HEK293 (cell line): Measurements from ENCODE around the gene NUMB.

Experiments used
- GLI4 ChIP-seq: fragments of 450-650 bp; formaldehyde crosslinking; IDR thresholded peaks from 2 replicates; pipeline ENCODE4 v1.5.1; 2016; ENCODE audit warnings: missing biosample characterization, missing genetic modification characterization
- KLF1 ChIP-seq: fragments of 450-650 bp; formaldehyde crosslinking; IDR thresholded peaks from 2 replicates; pipeline ENCODE4 v1.5.1; 2016; ENCODE audit warnings: missing biosample characterization, missing genetic modification characterization
- MYNN ChIP-seq: fragments of 450-650 bp; formaldehyde crosslinking; IDR thresholded peaks from 2 replicates; pipeline ENCODE4 v1.5.1; 2016; ENCODE audit warnings: missing biosample characterization, missing genetic modification characterization, borderline replicate concordance
- SALL2 ChIP-seq: fragments of 450-650 bp; formaldehyde crosslinking; IDR thresholded peaks from 2 replicates; pipeline ENCODE4 v1.5.0; 2017; ENCODE audit warnings: missing biosample characterization, mild to moderate bottlenecking, missing genetic modification characterization, borderline replicate concordance
- ZBTB1 ChIP-seq: fragments of 450-650 bp; formaldehyde crosslinking; IDR thresholded peaks from 2 replicates; pipeline ENCODE4 v1.5.1; 2016; ENCODE audit warnings: missing biosample characterization, missing genetic modification characterization
- ZBTB17 ChIP-seq: fragments of 450-650 bp; formaldehyde crosslinking; IDR thresholded peaks from 2 replicates; pipeline ENCODE4 v1.5.1; 2016; ENCODE audit warnings: missing biosample characterization, missing genetic modification characterization
- ZBTB21 ChIP-seq: fragments of 450-650 bp; formaldehyde crosslinking; IDR thresholded peaks from 2 replicates; pipeline ENCODE4 v1.5.1; 2017; ENCODE audit warnings: missing biosample characterization, missing genetic modification characterization
- ZFP3 ChIP-seq: fragments of 450-650 bp; formaldehyde crosslinking; IDR thresholded peaks from 2 replicates; pipeline ENCODE4 v1.5.1; 2016; ENCODE audit warnings: low read depth, missing biosample characterization, missing genetic modification characterization
- ZNF133 ChIP-seq: fragments of 450-650 bp; formaldehyde crosslinking; IDR thresholded peaks from 2 replicates; pipeline ENCODE4 v1.5.1; 2016; ENCODE audit warnings: missing biosample characterization, missing genetic modification characterization
- ZNF155 ChIP-seq: fragments of 450-650 bp; formaldehyde crosslinking; IDR thresholded peaks from 2 replicates; pipeline ENCODE4 v1.5.1; 2016; ENCODE audit warnings: missing biosample characterization, missing genetic modification characterization
- ZNF174 ChIP-seq: fragments of 450-650 bp; formaldehyde crosslinking; IDR thresholded peaks from 2 replicates; pipeline ENCODE4 v1.5.0; 2017; ENCODE audit warnings: missing biosample characterization, mild to moderate bottlenecking, missing genetic modification characterization
- ZNF202 ChIP-seq: fragments of 450-650 bp; formaldehyde crosslinking; IDR thresholded peaks from 2 replicates; pipeline ENCODE4 v1.5.1; 2016; ENCODE audit warnings: missing biosample characterization, missing genetic modification characterization, borderline replicate concordance
- ZNF214 ChIP-seq: fragments of 450-650 bp; formaldehyde crosslinking; IDR thresholded peaks from 2 replicates; pipeline ENCODE4 v1.5.1; 2017; ENCODE audit warnings: missing biosample characterization, mild to moderate bottlenecking, missing genetic modification characterization, borderline replicate concordance
- ZNF23 ChIP-seq: fragments of 450-650 bp; formaldehyde crosslinking; IDR thresholded peaks from 2 replicates; pipeline ENCODE4 v1.5.1; 2016; ENCODE audit warnings: missing biosample characterization, missing genetic modification characterization, borderline replicate concordance
- ZNF266 ChIP-seq: fragments of 450-650 bp; formaldehyde crosslinking; IDR thresholded peaks from 2 replicates; pipeline ENCODE4 v1.5.1; 2016; ENCODE audit warnings: missing biosample characterization, missing genetic modification characterization, low read depth
- ZNF341 ChIP-seq: fragments of 450-650 bp; formaldehyde crosslinking; IDR thresholded peaks from 2 replicates; pipeline ENCODE4; 2016; ENCODE audit warnings: low read depth, missing biosample characterization, missing genetic modification characterization
- ZNF416 ChIP-seq: fragments of 450-650 bp; formaldehyde crosslinking; IDR thresholded peaks from 2 replicates; pipeline ENCODE4 v1.5.1; 2016; ENCODE audit warnings: missing biosample characterization, missing genetic modification characterization
- ZNF426 ChIP-seq: fragments of 450-650 bp; formaldehyde crosslinking; IDR thresholded peaks from 2 replicates; pipeline ENCODE4 v1.5.1; 2017; ENCODE audit warnings: missing biosample characterization, missing genetic modification characterization, mild to moderate bottlenecking, inconsistent platforms, moderate library complexity
- ZNF555 ChIP-seq: fragments of 450-650 bp; formaldehyde crosslinking; conservative IDR thresholded peaks from 2 replicates; pipeline ENCODE4 v1.5.1; 2017; ENCODE audit warnings: missing biosample characterization, mild to moderate bottlenecking, missing genetic modification characterization, inconsistent platforms
- ZNF561 ChIP-seq: fragments of 450-650 bp; IDR thresholded peaks from 2 replicates; pipeline ENCODE4 v1.5.1; 2018; ENCODE audit warnings: missing biosample characterization, missing genetic modification characterization, borderline replicate concordance
- ZNF571 ChIP-seq: fragments of 450-650 bp; formaldehyde crosslinking; IDR thresholded peaks from 2 replicates; pipeline ENCODE4 v1.5.0; 2017; ENCODE audit warnings: missing biosample characterization, missing genetic modification characterization
- ZNF585B ChIP-seq: fragments of 450-650 bp; formaldehyde crosslinking; IDR thresholded peaks from 2 replicates; pipeline ENCODE4 v1.5.1; 2016; ENCODE audit warnings: missing biosample characterization, missing genetic modification characterization
- ZNF701 ChIP-seq: fragments of 450-650 bp; formaldehyde crosslinking; IDR thresholded peaks from 2 replicates; pipeline ENCODE4 v1.5.1; 2016; ENCODE audit warnings: missing biosample characterization, missing genetic modification characterization
- ZNF776 ChIP-seq: fragments of 450-650 bp; formaldehyde crosslinking; IDR thresholded peaks from 2 replicates; pipeline ENCODE4 v1.5.0; 2017; ENCODE audit warnings: missing biosample characterization, missing genetic modification characterization, borderline replicate concordance
- TF ChIP-seq, protein P1 (sequence below): fragments of 450-650 bp; formaldehyde crosslinking; IDR thresholded peaks from 2 replicates; pipeline ENCODE4 v1.5.1; 2016; ENCODE audit warnings: missing biosample characterization, missing genetic modification characterization, borderline replicate concordance
- TF ChIP-seq, protein P2 (sequence below): fragments of 450-650 bp; formaldehyde crosslinking; IDR thresholded peaks from 2 replicates; pipeline ENCODE4 v1.5.1; 2017; ENCODE audit warnings: missing biosample characterization, missing genetic modification characterization
- TF ChIP-seq, protein P3 (sequence below): fragments of 450-650 bp; formaldehyde crosslinking; IDR thresholded peaks from 2 replicates; pipeline ENCODE4 v1.5.1; 2016; ENCODE audit warnings: missing biosample characterization, missing genetic modification characterization
- TF ChIP-seq, protein P4 (sequence below): fragments of 450-650 bp; formaldehyde crosslinking; IDR thresholded peaks from 2 replicates; pipeline ENCODE4 v1.5.1; 2016; ENCODE audit warnings: missing biosample characterization, missing genetic modification characterization
- TF ChIP-seq, protein P5 (sequence below): fragments of 450-650 bp; formaldehyde crosslinking; IDR thresholded peaks from 2 replicates; pipeline ENCODE4 v1.5.1; 2016; ENCODE audit warnings: missing biosample characterization, missing genetic modification characterization
- TF ChIP-seq, protein P6 (sequence below): fragments of 450-650 bp; formaldehyde crosslinking; IDR thresholded peaks from 2 replicates; pipeline ENCODE4 v1.5.1; 2016; ENCODE audit warnings: missing biosample characterization, missing genetic modification characterization

NUMB gene

DNA sequence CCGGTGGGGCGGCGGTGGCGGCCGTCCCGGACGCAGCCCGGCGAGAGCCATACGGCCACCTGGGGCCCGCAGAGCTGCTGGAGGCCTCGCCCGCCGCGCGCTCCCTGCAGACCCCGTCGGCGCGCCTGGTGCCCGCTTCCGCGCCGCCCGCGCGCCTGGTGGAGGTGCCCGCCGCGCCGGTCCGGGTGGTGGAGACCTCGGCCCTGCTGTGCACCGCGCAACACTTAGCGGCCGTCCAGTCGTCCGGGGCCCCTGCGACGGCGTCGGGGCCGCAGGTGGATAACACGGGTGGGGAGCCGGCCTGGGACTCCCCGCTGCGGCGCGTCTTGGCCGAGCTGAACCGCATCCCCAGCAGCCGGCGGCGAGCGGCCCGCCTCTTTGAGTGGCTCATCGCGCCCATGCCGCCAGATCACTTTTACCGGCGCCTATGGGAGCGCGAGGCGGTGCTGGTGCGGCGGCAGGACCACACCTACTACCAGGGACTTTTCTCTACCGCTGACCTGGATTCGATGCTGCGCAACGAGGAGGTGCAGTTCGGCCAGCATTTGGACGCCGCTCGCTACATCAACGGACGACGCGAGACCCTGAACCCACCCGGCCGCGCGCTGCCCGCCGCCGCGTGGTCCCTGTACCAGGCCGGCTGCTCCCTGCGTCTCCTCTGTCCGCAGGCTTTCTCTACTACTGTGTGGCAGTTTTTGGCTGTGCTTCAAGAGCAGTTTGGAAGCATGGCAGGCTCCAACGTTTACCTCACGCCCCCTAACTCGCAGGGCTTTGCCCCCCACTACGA is 33.1 kb upstream of the NUMB start (continued):
- no peak for TF ChIP-seq ZNF776 (tag by site-specific recombination)
- no peak for TF ChIP-seq ZNF214 (tag by site-specific recombination)
- no peak for TF ChIP-seq ZNF585B (tag by site-specific recombination)
- TF ChIP-seq, protein P1, sequence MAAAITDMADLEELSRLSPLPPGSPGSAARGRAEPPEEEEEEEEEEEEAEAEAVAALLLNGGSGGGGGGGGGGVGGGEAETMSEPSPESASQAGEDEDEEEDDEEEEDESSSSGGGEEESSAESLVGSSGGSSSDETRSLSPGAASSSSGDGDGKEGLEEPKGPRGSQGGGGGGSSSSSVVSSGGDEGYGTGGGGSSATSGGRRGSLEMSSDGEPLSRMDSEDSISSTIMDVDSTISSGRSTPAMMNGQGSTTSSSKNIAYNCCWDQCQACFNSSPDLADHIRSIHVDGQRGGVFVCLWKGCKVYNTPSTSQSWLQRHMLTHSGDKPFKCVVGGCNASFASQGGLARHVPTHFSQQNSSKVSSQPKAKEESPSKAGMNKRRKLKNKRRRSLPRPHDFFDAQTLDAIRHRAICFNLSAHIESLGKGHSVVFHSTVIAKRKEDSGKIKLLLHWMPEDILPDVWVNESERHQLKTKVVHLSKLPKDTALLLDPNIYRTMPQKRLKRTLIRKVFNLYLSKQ, result no peak
- TF ChIP-seq ZNF701, result no peak
- no peak for TF ChIP-seq ZNF555
- TF ChIP-seq ZNF23, result no peak
- TF ChIP-seq, protein P2, sequence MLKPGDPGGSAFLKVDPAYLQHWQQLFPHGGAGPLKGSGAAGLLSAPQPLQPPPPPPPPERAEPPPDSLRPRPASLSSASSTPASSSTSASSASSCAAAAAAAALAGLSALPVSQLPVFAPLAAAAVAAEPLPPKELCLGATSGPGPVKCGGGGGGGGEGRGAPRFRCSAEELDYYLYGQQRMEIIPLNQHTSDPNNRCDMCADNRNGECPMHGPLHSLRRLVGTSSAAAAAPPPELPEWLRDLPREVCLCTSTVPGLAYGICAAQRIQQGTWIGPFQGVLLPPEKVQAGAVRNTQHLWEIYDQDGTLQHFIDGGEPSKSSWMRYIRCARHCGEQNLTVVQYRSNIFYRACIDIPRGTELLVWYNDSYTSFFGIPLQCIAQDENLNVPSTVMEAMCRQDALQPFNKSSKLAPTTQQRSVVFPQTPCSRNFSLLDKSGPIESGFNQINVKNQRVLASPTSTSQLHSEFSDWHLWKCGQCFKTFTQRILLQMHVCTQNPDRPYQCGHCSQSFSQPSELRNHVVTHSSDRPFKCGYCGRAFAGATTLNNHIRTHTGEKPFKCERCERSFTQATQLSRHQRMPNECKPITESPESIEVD (tag by site-specific recombination), result no peak
- TF ChIP-seq ZNF341 (tag by site-specific recombination), result no peak; the same call in 1 of the 2 replicates
- TF ChIP-seq ZFP3 (tag by site-specific recombination), result no peak
- TF ChIP-seq ZNF561, result no peak; the same call in 1 of the 2 replicates
- TF ChIP-seq MYNN (tag by site-specific recombination), result no peak
- TF ChIP-seq ZNF174 (tag by site-specific recombination), result no peak
- TF ChIP-seq, protein P3, sequence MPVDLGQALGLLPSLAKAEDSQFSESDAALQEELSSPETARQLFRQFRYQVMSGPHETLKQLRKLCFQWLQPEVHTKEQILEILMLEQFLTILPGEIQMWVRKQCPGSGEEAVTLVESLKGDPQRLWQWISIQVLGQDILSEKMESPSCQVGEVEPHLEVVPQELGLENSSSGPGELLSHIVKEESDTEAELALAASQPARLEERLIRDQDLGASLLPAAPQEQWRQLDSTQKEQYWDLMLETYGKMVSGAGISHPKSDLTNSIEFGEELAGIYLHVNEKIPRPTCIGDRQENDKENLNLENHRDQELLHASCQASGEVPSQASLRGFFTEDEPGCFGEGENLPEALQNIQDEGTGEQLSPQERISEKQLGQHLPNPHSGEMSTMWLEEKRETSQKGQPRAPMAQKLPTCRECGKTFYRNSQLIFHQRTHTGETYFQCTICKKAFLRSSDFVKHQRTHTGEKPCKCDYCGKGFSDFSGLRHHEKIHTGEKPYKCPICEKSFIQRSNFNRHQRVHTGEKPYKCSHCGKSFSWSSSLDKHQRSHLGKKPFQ (tag by site-specific recombination), result no peak
- TF ChIP-seq, protein P4, sequence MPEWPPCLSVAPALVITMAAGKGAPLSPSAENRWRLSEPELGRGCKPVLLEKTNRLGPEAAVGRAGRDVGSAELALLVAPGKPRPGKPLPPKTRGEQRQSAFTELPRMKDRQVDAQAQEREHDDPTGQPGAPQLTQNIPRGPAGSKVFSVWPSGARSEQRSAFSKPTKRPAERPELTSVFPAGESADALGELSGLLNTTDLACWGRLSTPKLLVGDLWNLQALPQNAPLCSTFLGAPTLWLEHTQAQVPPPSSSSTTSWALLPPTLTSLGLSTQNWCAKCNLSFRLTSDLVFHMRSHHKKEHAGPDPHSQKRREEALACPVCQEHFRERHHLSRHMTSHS (tag by site-specific recombination), result no peak
- no peak for TF ChIP-seq ZNF426 (tag by site-specific recombination)
- TF ChIP-seq, protein P5, sequence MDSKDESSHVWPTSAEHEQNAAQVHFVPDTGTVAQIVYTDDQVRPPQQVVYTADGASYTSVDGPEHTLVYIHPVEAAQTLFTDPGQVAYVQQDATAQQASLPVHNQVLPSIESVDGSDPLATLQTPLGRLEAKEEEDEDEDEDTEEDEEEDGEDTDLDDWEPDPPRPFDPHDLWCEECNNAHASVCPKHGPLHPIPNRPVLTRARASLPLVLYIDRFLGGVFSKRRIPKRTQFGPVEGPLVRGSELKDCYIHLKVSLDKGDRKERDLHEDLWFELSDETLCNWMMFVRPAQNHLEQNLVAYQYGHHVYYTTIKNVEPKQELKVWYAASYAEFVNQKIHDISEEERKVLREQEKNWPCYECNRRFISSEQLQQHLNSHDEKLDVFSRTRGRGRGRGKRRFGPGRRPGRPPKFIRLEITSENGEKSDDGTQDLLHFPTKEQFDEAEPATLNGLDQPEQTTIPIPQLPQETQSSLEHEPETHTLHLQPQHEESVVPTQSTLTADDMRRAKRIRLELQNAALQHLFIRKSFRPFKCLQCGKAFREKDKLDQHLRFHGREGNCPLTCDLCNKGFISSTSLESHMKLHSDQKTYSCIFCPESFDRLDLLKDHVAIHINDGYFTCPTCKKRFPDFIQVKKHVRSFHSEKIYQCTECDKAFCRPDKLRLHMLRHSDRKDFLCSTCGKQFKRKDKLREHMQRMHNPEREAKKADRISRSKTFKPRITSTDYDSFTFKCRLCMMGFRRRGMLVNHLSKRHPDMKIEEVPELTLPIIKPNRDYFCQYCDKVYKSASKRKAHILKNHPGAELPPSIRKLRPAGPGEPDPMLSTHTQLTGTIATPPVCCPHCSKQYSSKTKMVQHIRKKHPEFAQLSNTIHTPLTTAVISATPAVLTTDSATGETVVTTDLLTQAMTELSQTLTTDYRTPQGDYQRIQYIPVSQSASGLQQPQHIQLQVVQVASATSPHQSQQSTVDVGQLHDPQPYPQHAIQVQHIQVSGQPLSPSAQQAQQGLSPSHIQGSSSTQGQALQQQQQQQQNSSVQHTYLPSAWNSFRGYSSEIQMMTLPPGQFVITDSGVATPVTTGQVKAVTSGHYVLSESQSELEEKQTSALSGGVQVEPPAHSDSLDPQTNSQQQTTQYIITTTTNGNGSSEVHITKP, result no peak
- no peak for TF ChIP-seq ZNF202 (tag by site-specific recombination)
- no peak for TF ChIP-seq GLI4 (tag by site-specific recombination)
- no peak for TF ChIP-seq ZNF266
- no peak for TF ChIP-seq ZNF155 (tag by site-specific recombination)
- TF ChIP-seq ZBTB1 (tag by site-specific recombination), result no peak
- TF ChIP-seq ZNF416 (tag by site-specific recombination), result no peak
- TF ChIP-seq SALL2 (tag by site-specific recombination), result no peak
- peak; percentile 40; the same call in 1 of the 2 replicates for TF ChIP-seq KLF1 (tag by site-specific recombination)
- TF ChIP-seq, protein P6, sequence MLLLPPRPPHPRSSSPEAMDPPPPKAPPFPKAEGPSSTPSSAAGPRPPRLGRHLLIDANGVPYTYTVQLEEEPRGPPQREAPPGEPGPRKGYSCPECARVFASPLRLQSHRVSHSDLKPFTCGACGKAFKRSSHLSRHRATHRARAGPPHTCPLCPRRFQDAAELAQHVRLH, result no peak
- no peak for TF ChIP-seq ZBTB21 (tag by site-specific recombination)
- TF ChIP-seq ZNF133, result no peak
- no peak for TF ChIP-seq ZNF571 (tag by site-specific recombination)
- TF ChIP-seq ZBTB17 (tag by site-specific recombination), result no peak; the same call in 1 of the 2 replicates
- TF ChIP-seq, all 188 proteins: peak for 16
